Activated CD4-positive, CD25-positive, alpha-beta regulatory T cell treated with anti-CD3 and anti-CD28 coated beads, Interleukin-2, amount 50 U/mL, for 72 hours (primary cell): ENCODE results near the gene LPA.
A peak's percentile ranks its signal among the peaks of the same experiment; 100 is the strongest.
"Not testable (repeated sequence)": the region's sequence is repeated elsewhere in the genome, so short reads cannot be mapped to it uniquely, and the experiment has no call there.

Experiments used
- DNase-seq: peaks from one replicate; pipeline ENCODE4 v3.0.0; 2021

LPA gene

DNA sequence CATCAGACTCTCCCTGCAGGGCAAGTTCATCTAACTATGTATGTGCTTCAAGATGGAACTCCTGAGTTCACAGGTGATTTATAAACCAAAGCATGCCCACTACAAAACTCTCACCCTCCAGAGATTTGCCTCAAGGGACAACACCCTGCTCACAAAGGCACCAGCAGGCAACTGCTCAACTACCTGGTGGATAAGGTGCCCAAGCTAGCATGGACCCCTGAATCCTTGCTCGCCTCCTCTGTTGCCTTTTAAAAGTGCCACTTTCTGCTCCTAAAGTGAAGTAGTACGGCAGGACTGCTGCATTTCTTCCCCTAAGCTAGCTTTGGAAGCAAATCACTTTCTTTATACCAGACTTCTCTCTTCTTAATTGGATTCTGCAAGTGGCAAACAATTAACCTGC lies 1.2 kb downstream of the LPA start:
- no peak for DNase-seq

DNA sequence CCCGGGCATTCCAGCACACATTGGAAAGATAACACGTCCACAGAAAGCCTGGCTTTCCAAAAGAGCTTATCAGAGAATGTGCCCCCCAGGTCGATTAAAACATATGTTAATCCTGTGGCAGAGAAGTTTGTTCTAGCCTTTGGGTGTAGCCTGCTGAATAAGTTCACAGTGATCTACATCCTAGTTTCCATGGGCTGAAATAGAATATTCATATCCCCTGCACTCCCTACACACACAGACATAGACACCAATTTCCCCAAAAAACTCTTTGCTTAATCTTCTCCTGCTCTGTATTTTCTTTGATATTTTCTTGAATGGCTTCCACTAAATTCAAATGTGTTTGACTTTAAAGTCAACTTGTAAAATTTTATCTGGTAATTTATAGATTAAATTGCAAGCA lies 1.6 kb downstream of the LPA start:
- DNase-seq = no peak

DNA sequence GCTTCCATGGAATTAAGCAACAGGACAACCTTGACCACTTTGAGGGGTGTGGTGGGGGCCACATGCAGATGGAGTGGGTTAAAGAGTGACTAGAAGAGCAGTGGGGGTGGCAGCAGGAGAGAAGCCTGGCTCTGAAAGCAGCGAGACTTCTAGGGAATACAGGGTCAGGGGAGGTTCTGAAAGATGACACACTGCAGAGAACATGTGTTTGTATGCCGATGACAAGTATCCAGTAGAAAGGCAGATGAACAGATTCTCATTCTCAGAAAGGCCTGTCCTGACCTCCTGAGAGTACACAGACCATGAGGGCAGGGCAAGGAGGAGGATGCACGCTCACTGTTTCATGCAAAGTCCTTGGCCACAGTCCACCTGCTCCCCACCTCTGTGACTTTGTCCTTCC lies 2.9 kb downstream of the LPA start:
- DNase-seq = no peak

DNA sequence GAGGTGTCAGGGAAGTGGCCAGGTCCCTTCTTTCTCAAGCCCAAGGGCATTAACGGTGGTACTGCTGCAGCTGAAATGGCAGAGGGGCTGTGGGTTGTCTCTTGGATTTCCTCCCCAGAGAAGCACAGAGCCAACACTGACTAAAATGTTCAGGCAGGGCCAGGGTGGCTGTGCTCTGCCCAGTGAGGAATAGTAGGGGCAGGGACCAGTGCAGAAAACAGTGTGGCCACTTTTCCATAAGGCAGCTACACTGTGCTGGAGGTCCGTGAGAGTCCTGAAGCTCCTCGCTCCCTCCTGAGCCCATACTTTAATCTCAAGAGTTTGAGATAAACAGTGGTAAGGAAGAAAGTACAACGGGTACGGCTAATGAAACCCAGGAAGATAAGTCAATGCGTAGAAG lies 4.5 kb downstream of the LPA start:
- DNase-seq = no peak

DNA sequence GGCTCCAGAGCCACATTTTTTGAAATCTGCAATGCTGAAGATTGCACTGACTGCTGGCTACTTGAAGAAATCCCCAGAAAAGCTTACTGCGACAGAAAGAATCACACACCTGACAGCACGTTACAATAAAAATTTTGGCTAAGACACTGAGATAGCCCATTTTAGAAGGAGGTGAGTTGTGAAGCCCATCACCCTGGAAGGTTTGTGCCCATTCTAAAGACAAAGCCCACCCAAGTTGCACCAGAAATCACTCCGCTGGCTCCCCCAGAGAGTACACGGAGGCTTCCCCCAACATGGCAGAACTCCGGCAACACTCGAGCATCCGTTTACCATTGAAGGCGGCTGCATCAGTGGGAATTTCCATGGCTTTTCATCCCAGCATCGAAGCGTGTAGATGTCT lies 29.4 kb downstream of the LPA start:
- DNase-seq = no peak

DNA sequence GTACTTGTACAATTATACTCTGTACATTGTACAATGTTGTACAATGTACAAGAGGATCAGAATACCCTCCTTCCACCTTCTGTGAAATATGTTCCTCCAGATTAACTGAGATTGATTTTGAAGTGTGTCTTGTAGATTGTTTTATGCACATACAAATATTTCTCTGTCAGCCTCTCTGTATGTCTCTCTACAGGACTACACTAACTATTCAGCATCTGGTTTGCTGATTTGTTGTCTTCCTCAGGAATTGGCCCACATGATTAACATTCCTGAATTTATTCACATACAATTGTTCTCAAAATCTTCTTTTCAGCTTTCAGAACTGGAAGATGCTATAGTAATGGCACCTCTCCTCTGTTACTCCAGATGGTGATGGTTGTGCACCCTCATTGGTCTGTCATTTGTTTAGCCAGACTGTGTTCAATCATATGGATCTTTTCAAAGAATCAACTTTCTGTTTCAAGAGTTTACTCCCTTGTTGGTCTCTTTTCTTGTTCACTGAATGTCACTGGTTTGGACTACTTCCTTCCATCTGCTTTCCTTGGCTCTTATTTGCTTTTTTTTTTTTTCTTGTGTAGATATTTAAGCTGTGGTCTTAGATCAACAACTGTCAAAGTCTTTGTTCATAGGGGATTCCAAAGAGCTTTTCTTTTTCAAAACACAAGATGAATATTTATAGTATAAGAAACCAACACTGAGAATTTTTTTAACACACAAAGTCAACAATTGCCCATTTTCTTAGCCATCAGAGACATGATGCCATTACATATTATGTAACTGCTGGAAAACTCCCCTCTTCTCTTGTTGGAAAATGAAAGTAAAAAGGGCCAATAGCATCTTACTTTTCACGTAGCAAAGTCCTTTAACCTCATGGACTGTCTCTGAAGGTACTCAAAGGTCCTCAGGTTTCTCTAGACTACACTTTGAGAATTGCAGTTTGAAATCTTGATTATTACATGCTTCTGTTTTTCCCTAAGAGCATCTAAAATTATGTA lies 67.9 kb downstream of the LPA start:
- no peak for DNase-seq

DNA sequence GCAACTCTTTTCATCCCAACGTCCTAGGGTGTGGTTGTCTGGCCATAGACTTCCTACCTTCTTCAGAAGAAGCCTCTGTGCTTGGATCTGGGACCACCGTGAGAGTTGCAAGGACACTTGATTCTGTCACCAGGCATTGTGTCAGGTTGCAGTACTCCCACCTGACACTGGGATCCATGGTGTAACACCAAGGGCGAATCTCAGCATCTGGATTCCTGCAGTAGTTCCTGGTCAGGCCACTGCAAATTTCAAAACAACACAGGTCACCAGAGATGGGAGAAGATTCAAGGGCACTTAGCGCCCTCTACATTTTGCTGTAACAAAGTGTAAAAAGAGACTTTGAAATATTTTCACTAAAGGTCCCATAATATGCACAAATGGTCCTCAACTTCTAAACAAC lies 68.8 kb downstream of the LPA start:
- DNase-seq = not testable (repeated sequence)

DNA sequence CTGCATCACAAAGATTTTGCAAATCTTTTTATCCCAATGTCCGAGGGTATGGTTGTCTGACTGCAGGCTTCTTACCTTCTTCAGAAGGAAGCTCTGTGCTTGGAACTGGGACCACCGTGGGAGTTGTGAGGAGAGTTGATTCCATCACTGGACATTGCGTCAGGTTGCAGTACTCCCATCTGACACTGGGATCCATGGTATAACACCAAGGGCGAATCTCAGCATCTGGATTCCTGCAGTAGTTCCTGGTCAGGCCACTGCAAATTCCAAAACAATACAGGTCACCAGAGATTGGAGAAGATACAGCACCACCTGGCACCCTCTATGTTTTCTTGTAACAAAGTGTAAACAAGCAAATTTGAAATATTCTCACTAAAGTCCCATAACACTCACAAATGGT lies 77.7 kb downstream of the LPA start:
- DNase-seq = no peak

DNA sequence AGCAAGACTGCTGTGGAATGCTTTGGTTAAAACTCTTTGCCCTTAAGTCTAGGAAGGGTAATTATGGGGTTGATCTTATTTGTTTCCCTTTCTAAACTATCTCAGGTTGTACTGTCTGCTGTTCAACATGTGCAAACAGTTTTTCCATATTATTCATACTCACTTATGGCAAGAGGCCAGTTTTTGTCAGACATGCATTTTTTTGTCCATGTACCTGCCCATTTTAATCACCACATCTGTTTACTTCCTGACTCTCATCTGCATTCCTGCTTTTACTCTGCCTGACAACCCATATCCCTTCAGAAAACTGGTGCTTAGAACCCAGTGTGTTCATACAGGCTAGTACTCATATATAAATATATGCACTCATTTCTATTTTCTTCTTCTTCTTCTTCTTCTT lies 80.3 kb downstream of the LPA start:
- no peak for DNase-seq

DNA sequence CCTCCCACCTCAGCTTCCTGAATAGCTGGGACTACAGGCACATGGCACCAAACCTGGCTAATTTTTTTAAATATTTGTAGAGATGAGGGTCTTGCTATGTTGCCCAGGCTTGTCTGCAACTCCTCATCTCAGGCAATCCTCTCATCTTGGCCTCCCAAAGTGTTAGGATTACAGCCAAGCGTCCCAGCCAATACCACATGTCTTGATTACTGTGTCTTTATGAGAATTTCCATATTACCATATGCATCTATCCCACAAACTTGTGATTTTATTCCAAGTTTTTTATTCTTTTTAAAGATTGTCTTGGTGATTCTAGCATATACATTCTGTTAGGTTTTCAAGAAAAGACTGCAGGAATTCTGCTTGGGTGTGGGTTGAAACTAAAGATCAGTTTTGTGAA lies 82.7 kb downstream of the LPA start:
- no peak for DNase-seq

DNA sequence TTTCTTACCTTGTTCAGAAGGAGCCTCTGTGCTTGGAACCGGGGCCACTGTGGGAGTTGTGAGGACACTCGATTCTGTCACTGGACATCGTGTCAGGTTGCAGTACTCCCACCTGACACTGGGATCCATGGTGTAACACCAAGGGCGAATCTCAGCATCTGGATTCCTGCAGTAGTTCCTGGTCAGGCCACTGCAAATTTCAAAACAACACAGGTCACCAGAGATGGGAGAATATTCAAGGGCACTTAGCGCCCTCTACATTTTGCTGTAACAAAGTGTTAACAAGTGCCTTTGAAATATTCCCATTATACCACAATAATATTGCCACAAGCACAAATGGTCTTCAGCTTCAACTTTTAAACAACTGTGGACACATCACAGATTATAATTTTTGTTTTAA lies 85.6 kb downstream of the LPA start:
- not testable (repeated sequence) for DNase-seq

DNA sequence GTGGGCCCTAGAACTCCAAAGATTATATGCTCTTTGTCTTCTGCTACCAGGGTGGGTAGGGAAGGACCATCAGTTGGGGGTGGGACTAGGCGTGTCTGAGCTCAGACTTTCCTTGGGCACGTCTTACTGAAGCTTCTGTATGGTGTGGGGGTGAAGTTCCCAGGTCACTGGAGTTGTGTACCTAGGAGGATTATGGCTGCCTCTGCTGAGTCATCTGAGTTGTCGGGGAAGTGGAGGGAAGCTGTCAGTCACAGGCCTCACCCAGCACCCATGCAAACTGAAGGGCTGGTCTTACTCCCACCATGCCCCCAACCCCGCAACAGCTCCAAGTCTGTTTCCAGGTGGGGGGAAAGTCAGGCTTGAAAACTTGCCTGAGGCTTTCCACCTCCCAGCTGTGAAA lies 90.1 kb downstream of the LPA start:
- DNase-seq = no peak

DNA sequence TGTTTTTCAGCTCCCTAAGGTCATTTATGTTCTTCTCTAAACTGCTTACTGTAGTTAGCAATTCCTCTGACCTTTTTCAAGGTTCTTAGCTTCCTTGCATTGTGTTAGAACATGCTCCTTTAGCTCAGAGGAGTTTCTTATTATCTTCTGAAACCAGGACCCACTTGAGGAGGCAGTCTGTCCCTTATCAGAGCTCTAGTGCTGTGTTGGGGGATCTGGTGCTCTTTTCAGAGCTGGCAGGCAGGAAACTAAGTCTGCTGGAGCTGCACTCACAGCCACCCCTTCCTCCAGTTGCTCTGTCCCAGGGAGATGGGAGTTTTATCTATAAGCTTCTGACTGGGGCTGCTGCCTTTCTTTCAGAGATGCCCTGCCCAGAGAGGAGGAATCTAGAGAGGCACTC lies 92.9 kb downstream of the LPA start:
- not testable (repeated sequence) for DNase-seq

DNA sequence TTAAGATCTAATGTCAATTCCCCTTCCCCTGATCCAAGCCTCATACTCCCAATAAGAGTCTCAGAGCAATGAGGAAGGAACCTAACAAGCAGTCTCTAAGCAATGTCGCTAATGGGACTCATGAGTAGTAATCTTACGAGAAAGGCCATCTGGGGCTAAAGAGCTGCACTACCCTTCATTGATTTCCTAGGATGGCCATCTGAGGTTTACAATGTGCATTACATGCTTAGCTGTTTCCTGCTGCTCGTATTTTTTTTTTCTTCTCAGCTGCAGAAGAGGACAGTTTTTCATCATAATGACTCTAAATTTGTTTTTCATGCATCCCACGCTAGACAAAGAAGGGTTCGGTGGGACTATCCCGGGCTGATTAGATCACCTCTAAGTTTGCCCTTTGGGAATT lies 119.3 kb downstream of the LPA start:
- DNase-seq = no peak

DNA sequence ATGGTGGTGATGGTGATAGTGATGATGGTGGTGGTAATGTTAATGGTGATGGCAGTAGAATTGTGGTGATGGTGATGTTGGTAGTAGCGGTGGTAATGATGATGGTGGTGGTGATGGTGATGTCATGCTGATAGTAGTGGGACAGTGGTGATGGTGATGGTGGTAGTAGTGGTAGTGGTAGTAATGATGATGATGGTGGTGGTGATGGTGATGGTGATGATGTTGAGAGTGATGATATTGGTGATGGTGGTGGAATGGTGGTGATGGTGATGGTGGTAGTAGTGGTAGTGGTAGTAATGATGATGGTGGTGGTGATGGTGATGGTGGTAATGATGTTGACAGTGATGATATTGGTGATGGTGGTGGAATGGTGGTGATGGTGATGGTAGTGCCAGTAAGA lies 128.8 kb downstream of the LPA start:
- DNase-seq = no peak

DNA sequence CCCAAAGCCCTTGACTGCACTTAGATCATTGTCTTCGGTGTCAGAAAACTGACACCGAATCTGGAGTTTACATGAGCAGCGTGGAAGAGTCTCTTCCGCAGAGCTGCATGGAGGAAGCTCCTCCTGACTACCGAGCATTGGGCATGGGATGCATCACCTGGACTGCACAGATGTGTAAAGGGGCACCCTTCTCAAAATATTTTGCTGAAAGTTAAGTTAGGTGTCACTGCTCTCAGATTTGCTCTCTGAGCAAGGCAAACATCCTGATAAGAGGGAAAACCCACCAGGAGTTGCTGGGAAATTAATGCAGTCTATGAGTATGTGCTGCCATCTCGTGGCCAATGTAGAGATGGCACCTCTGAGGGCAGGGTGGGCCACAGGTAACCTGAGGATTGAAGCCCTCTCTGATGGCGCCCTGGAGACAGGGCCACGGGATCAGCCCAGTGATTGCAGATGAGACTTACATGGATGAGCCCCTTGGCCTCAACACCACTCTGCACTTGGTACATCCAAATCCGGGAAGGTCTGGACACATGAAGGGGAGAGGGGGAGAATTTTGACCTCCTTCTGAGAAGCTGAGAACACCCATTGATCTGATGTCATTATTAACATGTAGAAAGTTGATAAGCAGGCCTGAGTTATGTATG lies 129.9 kb downstream of the LPA start:
- DNase-seq = peak; percentile 65

DNA sequence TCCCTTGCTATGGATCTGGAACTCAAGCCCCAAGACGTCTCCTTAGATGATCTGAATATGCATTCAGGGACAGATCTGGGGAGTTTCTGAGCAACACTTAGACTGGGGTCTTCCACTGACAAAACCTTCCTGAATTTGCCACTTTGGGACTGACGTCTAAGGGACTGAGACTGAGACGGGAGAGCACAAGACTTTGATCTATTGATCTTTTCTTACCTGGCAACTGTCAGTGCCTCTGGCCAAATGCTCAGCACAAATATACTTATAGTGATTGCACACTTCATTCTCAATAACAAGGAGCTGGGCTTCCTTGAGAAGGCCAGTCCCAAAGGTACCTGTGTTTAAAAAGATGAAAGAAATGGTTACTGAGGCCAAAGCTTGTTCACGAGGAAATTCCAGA lies 131.8 kb downstream of the LPA start:
- DNase-seq = no peak

DNA sequence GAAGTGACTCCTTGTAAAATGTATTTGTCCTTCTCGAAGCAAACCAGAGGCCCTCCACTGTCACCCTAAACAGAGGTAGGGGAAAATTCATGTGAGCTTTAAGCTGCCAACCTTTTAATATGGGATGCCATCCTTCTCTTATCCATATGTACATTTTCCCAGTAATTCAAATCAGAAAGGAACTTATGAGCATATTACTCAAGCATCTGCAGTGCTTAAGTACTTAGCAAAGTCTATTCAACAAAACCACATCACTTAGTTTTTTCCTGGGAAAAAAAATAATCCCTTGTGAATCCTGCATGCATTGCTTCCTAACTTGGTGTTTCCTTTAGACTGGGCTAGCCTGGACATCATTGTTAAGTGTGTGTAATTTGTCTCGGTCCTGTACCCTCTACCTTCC lies 132.2 kb downstream of the LPA start:
- DNase-seq = no peak

DNA sequence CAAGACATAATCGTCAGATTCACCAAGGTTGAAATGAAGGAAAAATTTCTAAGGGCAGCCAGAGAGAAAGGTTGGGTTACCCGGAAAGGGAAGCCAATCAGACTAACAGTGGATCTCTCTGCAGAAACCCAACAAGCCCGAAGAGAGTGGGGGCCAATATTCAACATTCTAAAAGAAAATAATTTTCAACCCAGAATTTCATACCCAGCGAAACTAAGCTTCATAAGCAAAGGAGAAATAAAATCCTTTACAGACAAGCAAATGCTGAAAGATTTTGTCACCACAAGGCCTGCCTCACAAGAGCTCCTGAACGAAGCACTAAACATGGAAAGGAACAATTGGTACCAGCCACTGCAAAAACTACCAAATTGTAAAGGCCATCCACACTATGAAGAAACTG lies 134.6 kb downstream of the LPA start:
- DNase-seq = not testable (repeated sequence)

DNA sequence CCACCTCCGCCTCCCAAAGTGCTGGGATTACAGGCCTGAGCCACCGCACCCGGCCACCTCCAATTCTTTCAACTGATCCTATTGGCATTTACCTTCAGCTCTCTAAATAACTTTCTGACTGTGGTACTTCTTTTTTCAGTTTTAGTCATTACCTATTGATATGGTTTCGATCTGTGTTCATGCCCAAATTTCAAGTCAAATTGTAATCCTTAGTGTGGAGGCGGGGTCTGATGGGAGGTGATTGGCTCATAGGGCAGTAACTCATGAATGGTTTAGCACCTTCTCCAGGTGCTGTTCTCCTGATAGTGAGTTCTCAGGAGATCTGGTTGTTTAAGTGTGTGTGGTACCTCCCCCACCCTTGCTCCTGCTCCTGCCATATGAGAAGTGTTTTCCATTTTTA lies 140.9 kb downstream of the LPA start:
- no peak for DNase-seq

DNA sequence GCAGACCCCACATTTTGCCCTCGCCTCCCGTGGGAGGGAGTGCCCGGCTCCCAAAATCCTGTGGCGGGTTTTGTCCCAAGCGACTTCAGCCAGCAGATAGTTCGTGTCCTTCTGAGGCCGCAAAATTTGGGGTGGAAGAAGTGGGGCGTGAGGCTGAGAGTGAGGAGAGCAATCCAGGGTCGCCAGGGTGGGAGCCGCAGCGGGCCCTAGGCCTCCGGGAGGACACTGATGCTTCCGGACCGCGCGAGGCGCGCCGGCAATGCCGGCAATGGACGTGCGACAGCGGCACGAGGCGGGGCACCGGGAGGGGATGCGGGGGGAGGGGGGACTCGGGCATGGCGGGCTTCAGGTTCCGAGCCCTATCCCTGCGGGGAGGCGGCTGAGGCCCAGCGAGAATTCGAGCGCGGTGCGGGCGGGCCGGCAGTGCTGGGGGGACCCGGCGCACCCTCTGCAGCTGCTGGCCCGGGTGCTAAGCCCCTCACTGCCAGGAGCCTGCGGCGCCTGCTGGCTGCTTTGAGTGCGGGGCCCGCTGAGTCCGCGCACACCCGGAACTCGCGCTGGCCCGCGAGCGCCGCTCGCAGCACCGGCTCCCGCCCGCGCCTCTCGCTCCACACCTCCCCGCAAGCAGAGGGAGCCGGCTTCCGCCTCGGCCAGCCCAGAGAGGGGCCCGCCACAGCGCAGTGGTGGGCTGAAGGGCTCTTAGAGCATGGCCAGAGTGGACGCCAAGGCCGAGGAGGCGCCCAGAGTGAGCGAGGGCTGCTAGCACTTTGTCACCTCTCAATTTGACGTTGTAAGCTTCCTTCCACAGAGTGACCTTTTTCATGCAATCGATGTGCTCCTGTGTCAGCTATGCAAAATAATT lies 143.8 kb downstream of the LPA start:
- DNase-seq = peak; percentile 83

DNA sequence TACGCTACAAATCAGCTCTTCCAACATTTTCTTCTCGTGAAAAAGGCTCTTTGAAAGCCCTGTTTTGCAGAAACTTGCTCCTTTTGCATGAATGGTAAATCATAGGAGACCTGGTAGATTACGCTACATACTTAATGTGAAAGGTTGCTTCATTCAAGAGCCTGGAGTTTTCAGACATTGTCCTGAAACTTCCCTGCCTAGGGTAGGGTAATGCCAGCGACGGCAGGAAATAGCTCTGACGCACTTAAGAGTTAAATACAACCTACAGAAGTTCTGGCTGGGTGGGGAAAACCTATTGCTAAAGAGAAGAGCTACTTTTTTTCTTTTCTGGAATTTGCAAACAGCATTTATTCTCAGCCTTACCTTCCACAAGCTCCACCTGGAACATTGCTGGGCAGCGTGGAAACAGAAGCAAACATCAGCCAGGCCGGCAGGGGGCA lies 144.5 kb downstream of the LPA start:
- no peak for DNase-seq

DNA sequence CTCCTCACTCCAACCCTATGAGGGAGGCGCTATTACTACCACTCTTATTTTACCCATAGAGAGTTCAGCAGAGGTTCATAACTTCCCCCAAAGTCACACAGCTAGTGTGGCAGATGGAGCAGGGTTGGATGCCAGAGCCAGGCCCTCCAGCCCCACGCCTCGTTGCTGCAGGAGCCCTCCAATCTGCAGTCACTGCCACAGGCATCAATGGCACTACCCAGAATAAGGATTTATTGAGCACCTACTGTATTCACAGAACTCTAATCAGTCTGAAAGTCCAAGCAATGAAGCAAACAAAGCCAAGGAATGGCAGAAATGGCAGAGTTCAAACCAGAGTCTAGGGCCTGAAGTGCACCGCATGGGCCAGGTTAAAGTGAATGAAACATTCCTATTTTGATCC lies 144.9 kb downstream of the LPA start:
- DNase-seq = no peak
